Keratinocyte (primary cell): Measurements from ENCODE around the gene EFCAB9.

Source experiments
- CTCF ChIP-seq, 3 experiments: IDR thresholded peaks in 1 of 3; conservative IDR thresholded peaks in 1 of 3; optimal IDR thresholded peaks in 1 of 3; 2 replicates in 2 of 3; 3 replicates in 1 of 3; pipeline versions ENCODE3 to v1.5.1; 2011; ENCODE audit warnings: low read length in 3 of 3, mild to moderate bottlenecking in 3 of 3, moderate library complexity in 2 of 3, control low read depth in 1 of 3, inconsistent platforms in 1 of 3; ENCODE audit not compliant: insufficient read depth in 2 of 3; ENCODE audit errors: extremely low read depth in 1 of 3
- EZH2 ChIP-seq: IDR thresholded peaks from one replicate; pipeline ENCODE4 v1.6.1; 2012; ENCODE audit warnings: inconsistent platforms, mild to moderate bottlenecking, low read length, moderate library complexity

GRCh38 chr5:172150514-172151425 is 43.2 kb upstream of the EFCAB9 start:
- TF ChIP-seq CTCF (optimal IDR thresholded peaks at IDR 0.05 in 1 of 3, IDR thresholded peaks at IDR 0.05 in 1 of 3, conservative IDR thresholded peaks at IDR 0.05 in 1 of 3; ENCODE audit: extremely low read depth in 1 of 3, insufficient read depth in 2 of 3, low read length in 3 of 3) (no peak), EZH2 (no peak)
